ENCODE measurements around the gene DLEC1.

- TF ChIP-seq ZNF395 (CRISPR knock-in tag; IDR thresholded peaks at IDR 0.05), result no peak
- TF ChIP-seq CTCF (IDR thresholded peaks at IDR 0.05 in 2 of 3, conservative IDR thresholded peaks at IDR 0.05 in 1 of 3; ENCODE audit: insufficient read depth in 2 of 3, low read depth in 1 of 3, low read length in 3 of 3), result no peak
- no peak for TF ChIP-seq MEF2D (tag; conservative IDR thresholded peaks at IDR 0.05; ENCODE audit: low read depth)
- TF ChIP-seq GABPA (tag; conservative IDR thresholded peaks at IDR 0.05; ENCODE audit: low read depth), result no peak
- TF ChIP-seq MYC (IDR thresholded peaks at IDR 0.05; ENCODE audit: low read depth, low read length), result no peak
- TF ChIP-seq MYC (CRISPR knock-in tag; IDR thresholded peaks at IDR 0.05; ENCODE audit: borderline replicate concordance, low read depth), result no peak
Observed at GRCh38 chr3:38122712-38123290, 83.8 kb downstream of the DLEC1 start.
